Non-pigmented ciliary epithelial cell (primary cell): Measurements from ENCODE around the gene GP1BB.

Source experiments
- DNase-seq: peaks from one replicate; pipeline ENCODE4 v3.0.0-alpha.2; 2010; ENCODE audit warnings: low read depth

The GP1BB gene

GRCh38 chr22:19727310-19728150 lies 4.2 kb downstream of the GP1BB start:
- DNase-seq = no peak

- DNase-seq = no peak
Observed at GRCh38 chr22:19728271-19728670, 4.9 kb downstream of the GP1BB start.

- DNase-seq = no peak
Observed at GRCh38 chr22:19728836-19729235, 5.5 kb downstream of the GP1BB start.

GRCh38 chr22:19729507-19729906 lies 6.2 kb downstream of the GP1BB start:
- no peak for DNase-seq

GRCh38 chr22:19730198-19730597 lies 6.9 kb downstream of the GP1BB start:
- no peak for DNase-seq

- peak; percentile 19 for DNase-seq
Observed at GRCh38 chr22:19730655-19731360, 7.5 kb downstream of the GP1BB start.

- DNase-seq = no peak
Observed at GRCh38 chr22:19731361-19732135, 8.2 kb downstream of the GP1BB start.

GRCh38 chr22:19732403-19733113 lies 9.2 kb downstream of the GP1BB start:
- DNase-seq = no peak

GRCh38 chr22:19733755-19734154 lies 10.4 kb downstream of the GP1BB start:
- DNase-seq = no peak

GRCh38 chr22:19734163-19734562 lies 10.8 kb downstream of the GP1BB start:
- no peak for DNase-seq

GRCh38 chr22:19734837-19735382 lies 11.6 kb downstream of the GP1BB start:
- no peak for DNase-seq

GRCh38 chr22:19735665-19736510 lies 12.5 kb downstream of the GP1BB start:
- no peak for DNase-seq

GRCh38 chr22:19737846-19738663 lies 14.7 kb downstream of the GP1BB start:
- no peak for DNase-seq

GRCh38 chr22:19738664-19739447 lies 15.5 kb downstream of the GP1BB start:
- DNase-seq = no peak

- no peak for DNase-seq
Observed at GRCh38 chr22:19739448-19739895, 16.1 kb downstream of the GP1BB start.

GRCh38 chr22:19739911-19740449 lies 16.6 kb downstream of the GP1BB start:
- DNase-seq = no peak

- DNase-seq = no peak
Observed at GRCh38 chr22:19740586-19740985, 17.2 kb downstream of the GP1BB start.

GRCh38 chr22:19741053-19741452 lies 17.7 kb downstream of the GP1BB start:
- no peak for DNase-seq
